HPDE6-E6E7 (cell line): Measurements from ENCODE around the gene CGNL1.

ENCODE experiments used
- DNase-seq: peaks from one replicate; pipeline ENCODE4 v3.0.0; 2011; ENCODE audit warnings: missing footprints; ENCODE audit errors: extremely low spot score

CGNL1 gene

DNA sequence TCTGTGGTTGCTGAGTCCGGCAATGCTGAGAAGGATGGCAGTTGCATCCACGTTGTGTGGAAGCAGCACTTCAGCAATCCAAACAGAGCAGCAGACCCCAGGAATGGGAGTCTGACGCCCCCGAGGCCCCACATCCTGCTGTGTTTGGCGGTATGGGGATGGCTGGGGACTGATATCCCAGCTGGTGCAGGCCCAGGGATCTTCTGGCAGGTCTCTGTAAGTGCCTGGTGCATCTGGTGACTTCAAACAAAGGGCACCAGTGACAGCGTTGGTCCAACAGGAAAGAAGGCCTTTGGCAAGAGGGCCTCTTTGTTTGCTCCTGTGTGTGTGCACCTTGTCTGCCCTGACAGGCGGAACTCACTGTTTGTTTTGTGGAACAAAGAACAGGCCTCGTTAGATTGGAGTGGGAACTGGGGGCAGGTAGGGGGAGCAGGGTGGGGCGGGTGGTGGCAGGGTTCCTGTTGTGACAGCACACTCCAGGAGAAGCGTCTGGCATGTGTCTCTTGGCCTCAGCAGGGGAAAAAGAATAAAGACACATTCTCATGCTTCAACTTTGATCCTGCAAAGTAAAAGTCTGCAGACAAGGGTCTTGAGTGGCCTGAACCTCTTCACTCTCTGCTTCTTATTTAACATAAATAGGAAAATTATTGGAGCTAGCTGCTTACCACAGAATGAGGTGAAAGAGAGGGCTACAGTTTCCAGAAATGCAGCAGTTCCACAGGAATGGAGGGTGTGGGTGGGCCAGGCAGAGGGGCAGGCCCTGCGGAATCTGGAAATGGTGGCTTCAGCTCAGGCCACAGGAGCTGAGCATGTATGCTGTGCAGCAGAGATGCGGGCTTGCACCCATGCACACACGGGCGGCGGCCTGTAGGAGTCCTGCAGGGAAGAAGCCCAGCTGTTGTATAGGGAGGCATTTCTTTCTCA, 120.9 kb downstream of the CGNL1 start:
- no peak for DNase-seq

DNA sequence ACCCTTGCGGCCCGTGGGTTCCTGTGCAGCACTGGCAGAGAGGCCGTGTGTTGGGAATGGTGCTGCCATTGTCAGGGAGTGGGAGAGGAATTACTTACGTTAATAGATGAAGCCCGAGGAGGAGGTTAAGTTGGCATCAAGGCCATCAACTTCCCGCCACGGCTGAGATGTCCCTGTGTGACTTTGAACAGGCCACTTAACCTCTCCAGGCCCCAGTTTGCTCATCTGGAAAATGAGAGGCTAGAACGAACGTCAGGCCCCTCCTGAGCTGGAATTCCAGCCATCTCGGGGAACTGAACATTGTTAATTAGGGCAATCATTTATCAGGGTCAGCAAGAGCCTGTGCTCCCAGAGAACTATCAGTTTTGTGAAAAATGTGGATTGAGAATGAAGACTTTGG, 124.0 kb downstream of the CGNL1 start:
- no peak for DNase-seq

DNA sequence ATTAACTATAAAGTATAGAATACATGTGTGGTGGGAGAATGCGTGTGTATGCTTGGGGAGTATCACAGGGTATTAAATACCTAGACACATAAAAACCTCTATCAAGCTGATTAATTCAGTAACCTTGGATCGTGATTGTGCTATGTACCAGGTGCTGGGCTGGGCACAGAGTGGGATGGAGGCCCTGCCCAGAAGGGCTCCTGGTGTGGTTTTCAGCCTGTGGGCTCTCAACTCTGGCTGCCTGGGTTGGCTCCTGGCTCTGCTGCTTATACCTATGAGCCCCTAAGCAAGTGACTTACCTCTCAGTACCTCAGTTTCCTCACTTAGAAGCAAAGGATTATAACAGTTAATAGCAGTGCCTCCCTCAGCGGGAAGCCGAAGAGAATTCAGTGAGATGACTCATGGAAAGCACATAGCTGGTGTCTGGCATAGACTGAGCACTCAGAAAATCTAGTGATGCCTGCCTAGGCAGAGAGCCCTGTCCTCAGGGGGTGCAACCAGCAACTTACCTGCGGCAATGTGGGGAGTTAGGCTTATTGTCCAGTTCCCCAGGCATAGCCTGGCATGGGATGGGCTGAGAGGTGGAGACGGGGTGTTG, 124.8 kb downstream of the CGNL1 start:
- DNase-seq = no peak

- no peak for DNase-seq
Observed at GRCh38 chr15:57502116-57502515, 125.8 kb downstream of the CGNL1 start.

- DNase-seq = no peak
Observed at GRCh38 chr15:57503051-57503702, 126.9 kb downstream of the CGNL1 start.

DNA sequence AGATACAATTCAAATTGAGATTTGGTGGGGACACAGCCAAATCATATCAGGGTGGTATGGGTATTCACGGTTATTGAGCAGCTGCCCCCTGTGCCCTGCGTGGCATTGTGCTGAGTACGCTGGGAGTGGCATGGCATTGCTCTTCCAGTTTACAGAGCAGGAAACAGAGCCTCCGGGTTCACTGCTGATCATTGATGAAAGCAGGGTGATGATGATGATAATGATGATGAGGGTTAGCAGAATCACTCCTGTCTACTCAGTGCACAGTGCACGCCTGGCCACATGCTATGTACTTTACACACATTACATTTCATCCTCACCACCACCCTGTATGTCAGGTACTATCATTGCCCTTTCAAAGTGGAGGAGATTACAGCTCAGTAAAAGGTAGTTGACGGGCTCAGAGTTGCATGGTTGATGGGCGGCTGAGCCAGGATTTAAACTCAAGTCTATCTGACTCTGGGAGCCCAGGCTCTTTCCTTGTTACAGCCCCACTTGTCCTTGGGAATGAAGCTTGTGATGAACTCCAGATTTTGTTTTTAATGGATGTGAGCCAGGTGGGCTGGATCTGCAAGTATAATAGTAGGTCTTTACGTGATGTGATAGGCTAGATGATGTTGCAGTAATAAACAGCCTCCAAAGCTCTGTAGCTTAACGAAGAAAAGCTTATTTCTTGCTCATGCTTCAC, 127.8 kb downstream of the CGNL1 start:
- no peak for DNase-seq

DNA sequence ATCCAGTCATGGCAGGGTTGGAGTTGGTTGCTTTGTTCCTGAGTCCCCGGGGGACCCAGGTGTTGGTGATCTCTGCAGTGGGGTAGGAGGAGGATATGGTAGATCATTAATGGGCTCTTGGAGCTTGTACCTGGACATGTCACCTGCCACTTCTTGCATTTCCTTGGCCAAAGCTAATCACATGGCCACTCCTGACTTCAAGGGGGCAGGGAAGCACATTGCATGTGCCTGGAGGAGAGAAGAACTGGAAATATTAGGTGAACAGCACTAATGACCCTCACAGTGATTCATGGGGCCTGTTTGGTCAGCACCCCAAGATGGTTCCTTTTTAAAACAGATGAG, 128.3 kb downstream of the CGNL1 start:
- DNase-seq = no peak

- DNase-seq = peak; percentile 57
Observed at GRCh38 chr15:57505056-57505715, 128.9 kb downstream of the CGNL1 start.

- DNase-seq = peak; percentile 85
Observed at GRCh38 chr15:57505949-57506391, 129.7 kb downstream of the CGNL1 start.

- DNase-seq = no peak
Observed at GRCh38 chr15:57506422-57506821, 130.1 kb downstream of the CGNL1 start.

- DNase-seq = no peak
Observed at GRCh38 chr15:57507111-57507510, 130.8 kb downstream of the CGNL1 start.

- DNase-seq = no peak
Observed at GRCh38 chr15:57509126-57509525, 132.8 kb downstream of the CGNL1 start.

GRCh38 chr15:57509965-57510364, 133.7 kb downstream of the CGNL1 start:
- DNase-seq = no peak

DNA sequence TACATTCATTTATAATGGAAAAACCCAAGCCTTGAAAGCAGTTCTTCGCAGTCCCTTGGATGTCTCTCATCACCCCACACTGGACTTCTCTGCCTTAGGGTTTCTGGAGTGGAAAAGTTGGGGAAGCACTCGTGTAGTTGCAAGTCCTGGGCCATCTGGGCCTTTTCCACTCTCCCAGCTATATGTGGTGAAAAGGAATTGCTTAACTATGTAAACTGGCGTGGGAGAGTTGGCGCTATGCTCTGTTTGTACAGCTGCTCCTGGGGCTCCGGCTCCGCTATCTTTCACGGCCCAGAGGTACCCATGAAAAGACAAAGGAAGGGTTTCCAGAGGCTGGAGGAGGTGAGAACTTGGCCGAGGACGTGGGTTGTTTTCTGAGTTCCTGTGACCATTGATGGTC, 134.3 kb downstream of the CGNL1 start:
- DNase-seq = no peak

GRCh38 chr15:57516327-57517029, 140.2 kb downstream of the CGNL1 start:
- DNase-seq = no peak

DNA sequence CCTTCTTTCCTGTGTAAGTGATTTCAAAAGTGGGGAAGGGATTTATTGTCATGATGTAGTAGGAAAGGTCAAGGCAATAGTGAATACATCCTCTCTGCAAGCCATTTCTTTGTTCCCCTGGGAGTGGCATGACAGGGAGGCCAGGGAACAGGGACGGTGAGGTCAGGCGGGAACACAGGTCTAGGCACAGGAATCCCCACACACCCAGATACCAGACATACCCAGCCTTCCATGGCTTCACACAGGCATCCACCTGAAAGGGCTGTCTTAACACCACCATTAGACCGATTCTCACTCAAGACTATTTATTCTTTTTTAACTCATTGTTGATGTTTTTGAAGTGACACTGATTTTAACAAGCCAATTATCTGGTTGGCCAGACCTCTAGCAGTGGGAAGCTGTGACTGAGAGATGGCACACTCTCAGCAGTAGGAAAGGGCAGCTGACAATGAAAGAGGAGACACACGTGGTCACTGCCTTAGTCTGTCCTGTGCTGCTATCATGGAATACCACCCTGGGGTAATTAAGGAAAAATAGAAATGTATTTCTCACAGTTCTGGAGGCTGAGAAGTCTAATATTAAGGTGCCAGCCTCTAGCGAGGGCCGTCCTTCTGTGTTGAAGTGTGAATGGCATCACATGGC, 140.8 kb downstream of the CGNL1 start:
- DNase-seq = no peak

DNA sequence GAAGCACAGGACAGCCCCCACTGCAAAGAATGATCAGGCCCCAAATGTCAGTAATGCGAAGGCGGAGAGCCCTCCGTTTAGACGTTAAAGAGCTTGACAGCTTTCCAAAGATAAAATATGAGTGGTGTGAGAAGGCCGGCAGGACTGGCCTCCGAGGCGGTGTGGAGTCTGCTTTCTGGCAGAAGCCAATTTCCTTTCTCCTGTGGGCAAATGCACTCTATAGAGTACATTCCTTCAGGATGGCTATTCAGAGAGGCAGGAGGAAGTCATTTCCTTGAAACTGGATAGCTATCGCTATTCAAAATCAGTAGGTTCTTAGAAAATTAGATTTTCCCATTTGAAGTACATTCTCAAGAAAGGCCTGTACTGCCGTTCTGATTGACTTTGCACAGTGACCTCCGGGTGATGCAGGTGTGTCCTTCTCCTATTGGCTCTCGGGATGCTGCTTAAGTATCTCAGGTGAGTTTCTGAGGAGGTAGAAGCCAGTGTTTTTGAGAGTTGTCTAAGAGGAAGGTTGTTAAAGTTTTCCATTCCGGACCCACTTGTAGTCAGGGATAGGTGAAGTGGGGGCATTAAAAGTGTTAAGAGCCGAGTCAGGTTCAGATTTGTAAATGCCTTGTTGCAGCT, 142.6 kb downstream of the CGNL1 start:
- DNase-seq = no peak

GRCh38 chr15:57519806-57520205, 143.5 kb downstream of the CGNL1 start:
- no peak for DNase-seq

DNA sequence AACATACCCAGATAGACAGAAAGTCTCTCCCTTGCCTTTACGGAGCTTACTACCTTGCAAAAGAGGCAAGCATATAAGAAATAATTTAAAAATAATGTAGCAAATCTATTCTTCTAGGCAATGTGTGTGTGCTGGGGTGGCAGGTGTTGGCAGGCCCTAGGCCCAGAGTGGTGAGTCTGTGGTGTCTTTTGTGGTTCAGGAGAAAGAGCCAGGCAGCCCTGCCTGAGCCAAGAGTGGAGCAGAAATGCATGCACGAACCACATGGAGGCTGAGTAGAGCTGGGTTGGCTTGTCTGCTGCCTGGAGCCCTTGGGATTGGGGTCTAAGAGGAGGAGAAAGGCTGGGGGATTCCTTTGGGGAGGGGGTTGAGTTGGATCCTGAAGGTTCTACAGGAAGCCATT, 145.2 kb downstream of the CGNL1 start:
- DNase-seq = no peak

GRCh38 chr15:57522148-57522547, 145.8 kb downstream of the CGNL1 start:
- DNase-seq = no peak
